Esophagus muscularis mucosa (tissue), 4 donors: Measurements from ENCODE around the gene CNOT2. TPM values are rescaled to one million over a fixed set of nuclear protein-coding genes. Genes with fewer than 3 reads are reported as not detected.
"Not testable (repeated sequence)": the region's sequence is repeated elsewhere in the genome, so short reads cannot be mapped to it uniquely, and the experiment has no call there.

Source experiments
- DNase-seq: peaks from one replicate; pipeline ENCODE4 v3.0.0-alpha.2; 2017; ENCODE audit errors: extremely low spot score
- H3K27ac ChIP-seq, 4 donors: fragments of 200-600 bp; sonication (generic); replicated peaks in 1 of 4; 1 replicate in 3 of 4; 2 replicates in 1 of 4; pipeline ENCODE4 v1.5.1; 2016 to 2019; ENCODE audit warnings: mild to moderate bottlenecking in 1 of 4
- H3K27me3 ChIP-seq, 4 donors: fragments of 200-600 bp; sonication (generic); one replicate each; pipeline versions ENCODE4 v1.5.1 to v1.6.0; 2016 to 2019
- H3K36me3 ChIP-seq, 4 donors: fragments of 200-600 bp; sonication (generic); one replicate each; pipeline ENCODE4 v1.5.1; 2016 to 2019
- H3K4me1 ChIP-seq, 4 donors: fragments of 200-600 bp; sonication (generic); one replicate each; pipeline ENCODE4 v1.5.1; 2016 to 2019
- H3K4me3 ChIP-seq, 4 donors: fragments of 200-600 bp; sonication (generic); 1 replicate in 2 of 4; 2 replicates in 2 of 4; pipeline ENCODE4 v1.5.1; 2016 to 2019; ENCODE audit warnings: mild to moderate bottlenecking in 4 of 4, moderate library complexity in 1 of 4
- H3K9me3 ChIP-seq, 4 donors: fragments of 200-600 bp; sonication (generic); 1 replicate in 3 of 4; 2 replicates in 1 of 4; pipeline ENCODE4 v1.5.1; 2016 to 2019
- CTCF ChIP-seq, 3 experiments: fragments of 200-600 bp in 2 of 3; fragments of 450-650 bp in 1 of 3; sonication (generic) in 2 of 3; IDR thresholded peaks; one replicate each; pipeline ENCODE4 v1.5.1; 2017 to 2019; ENCODE audit warnings: antibody characterized with exemption in 3 of 3, mild to moderate bottlenecking in 2 of 3, moderate library complexity in 1 of 3
- EP300 ChIP-seq: sonication (generic); formaldehyde crosslinking; IDR thresholded peaks from one replicate; pipeline ENCODE4 v1.6.1; 2017; ENCODE audit warnings: antibody characterized with exemption
- POLR2A ChIP-seq: fragments of 450-650 bp; IDR thresholded peaks from one replicate; pipeline ENCODE4 v1.6.1; 2017; ENCODE audit warnings: antibody characterized with exemption, moderate library complexity, mild to moderate bottlenecking, low read depth
- POLR2AphosphoS5 ChIP-seq, 2 donors: sonication (generic); formaldehyde crosslinking; IDR thresholded peaks; one replicate each; pipeline ENCODE4 v1.6.1; 2017; ENCODE audit warnings: antibody characterized with exemption in 2 of 2
- WGBS: methylation state at CpG from one replicate; pipeline ENCODE4 v1.1.5; 2018; 5-methylcytosine and 5-hydroxymethylcytosine counted together
- intact Hi-C: fragments of 100-400 bp; cut with DNase I; formaldehyde crosslinking; loops from one replicate; pipeline ENCODE4 v1.15.1; 2023
- total RNA-seq, 4 donors: library from RNA; depleted of rRNA; stranded (reverse); fragments of >200 nt; gene quantifications; one replicate each; pipeline versions ENCODE4 v1.1.0 to v1.2.1, GENCODE V29; 2016

Gene CNOT2
- total RNA-seq, 4 donors from 2014 or later: 55.6 to 87.6 (median 82.7) TPM

GRCh38 chr12:70290116-70290515 is 46.9 kb downstream of the CNOT2 start:
- no peaks in the 10 kb centered on the region for H3K9me3 ChIP-seq
- peaks cover 0 to 14% (median 10%) of the 10 kb centered on the region in 4 donors for H3K4me1 ChIP-seq
- H3K27ac ChIP-seq: no peak overlapping the region
- no peaks in the 10 kb centered on the region for H3K27me3 ChIP-seq
- no peak overlapping the region for H3K4me3 ChIP-seq
- TF ChIP-seq POLR2A (no peak), CTCF (IDR thresholded peaks at IDR 0.05) (no peak), EP300 (no peak)
- intact Hi-C loops: no loop called here
- no peak for DNase-seq
- peaks cover 0 to 15% (median 8%) of the 10 kb centered on the region in 4 donors for H3K36me3 ChIP-seq

- TF ChIP-seq POLR2AphosphoS5 (IDR thresholded peaks at IDR 0.05) (no peak), CTCF (IDR thresholded peaks at IDR 0.05) (no peak), EP300 (no peak), POLR2A (no peak)
- H3K4me1 ChIP-seq: peaks cover 0 to 15% (median 10%) of the 10 kb centered on the region in 4 donors
- no peaks in the 10 kb centered on the region for H3K36me3 ChIP-seq
- WGBS: 92% methylated on average over 3 of the region's 3 CpGs
- DNase-seq: no peak
- no peaks in the 10 kb centered on the region for H3K27me3 ChIP-seq
- H3K9me3 ChIP-seq: no peaks in the 10 kb centered on the region
- H3K27ac ChIP-seq: no peak overlapping the region
- H3K4me3 ChIP-seq: no peak overlapping the region
- intact Hi-C loops: no loop called here
Observed at GRCh38 chr12:70292017-70292776, 49.0 kb downstream of the CNOT2 start.

GRCh38 chr12:70304684-70305555 is 61.7 kb downstream of the CNOT2 start:
- H3K27ac ChIP-seq, intact Hi-C loops: not testable (repeated sequence)

GRCh38 chr12:70305794-70306193 is 62.6 kb downstream of the CNOT2 start:
- no peak for DNase-seq
- H3K4me1 ChIP-seq: peaks cover 0 to 13% (median 9%) of the 10 kb centered on the region in 4 donors
- intact Hi-C loops: no loop called here
- TF ChIP-seq POLR2A: no peak
- no peak for TF ChIP-seq CTCF (IDR thresholded peaks at IDR 0.05)
- no peak for TF ChIP-seq EP300
- no peak for TF ChIP-seq POLR2AphosphoS5 (IDR thresholded peaks at IDR 0.05)
- no peaks in the 10 kb centered on the region for H3K27me3 ChIP-seq
- WGBS: 70% methylated on average over 5 of the region's 5 CpGs
- no peak overlapping the region for H3K27ac ChIP-seq
- H3K4me3 ChIP-seq: no peak overlapping the region
- no peaks in the 10 kb centered on the region for H3K9me3 ChIP-seq
- no peaks in the 10 kb centered on the region for H3K36me3 ChIP-seq

More at GRCh38 chr12:70304684-70305555, 61.7 kb downstream of the CNOT2 start:
- peaks cover 0 to 13% (median 9%) of the 10 kb centered on the region in 4 donors for H3K4me1 ChIP-seq
- H3K9me3 ChIP-seq, DNase-seq, H3K36me3 ChIP-seq, H3K27me3 ChIP-seq, H3K4me3 ChIP-seq: not testable (repeated sequence)
- 95% methylated on average over 23 of the region's 25 CpGs for WGBS

GRCh38 chr12:70306676-70307075 is 63.4 kb downstream of the CNOT2 start:
- no peak for DNase-seq
- Histone ChIP-seq H3K27me3 (no peaks in the 10 kb centered on the region), H3K4me1 (peaks cover 0 to 13% (median 9%) of the 10 kb centered on the region in 4 donors), H3K9me3 (no peaks in the 10 kb centered on the region), H3K36me3 (no peaks in the 10 kb centered on the region), H3K27ac (no peak overlapping the region), H3K4me3 (no peak overlapping the region)
- intact Hi-C loops: no loop called here
- 69% methylated on average over 3 of the region's 3 CpGs for WGBS
- TF ChIP-seq POLR2AphosphoS5 (IDR thresholded peaks at IDR 0.05): no peak
- TF ChIP-seq EP300: no peak
- TF ChIP-seq CTCF (IDR thresholded peaks at IDR 0.05): no peak
- no peak for TF ChIP-seq POLR2A
